Measurements from ENCODE around the gene COL4A2.

COL4A2 gene

DNA sequence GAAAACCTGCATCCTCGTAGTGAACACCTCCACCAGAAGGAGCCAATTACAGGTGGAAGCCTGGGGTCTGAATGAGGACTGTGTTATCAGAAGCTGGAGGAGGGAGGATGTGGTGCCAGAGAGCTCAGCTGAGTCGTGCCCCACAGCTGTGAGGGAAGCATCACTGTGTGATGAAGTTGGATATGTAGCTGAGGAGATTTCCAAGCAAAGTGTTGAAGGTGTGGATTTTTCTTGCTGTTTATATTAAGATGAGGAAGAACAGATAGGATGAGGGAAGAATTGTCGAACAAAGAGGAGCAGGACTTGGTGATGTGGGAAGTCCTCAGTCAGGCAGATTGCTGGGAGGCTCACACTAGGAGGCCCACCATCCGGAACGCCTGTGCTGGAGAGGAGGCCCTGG, 250.0 kb downstream of the COL4A2 start:
- Mint-ChIP-seq H3K4me1 (ENCODE audit: low read depth) (peaks cover 13% of the 10 kb centered on the region), H3K9me3 (no peaks in the 10 kb centered on the region), H3K27ac (no peak overlapping the region), H3K36me3 (ENCODE audit: low read depth) (peaks cover 2% of the 10 kb centered on the region), H3K4me3 (no peak overlapping the region), H3K27me3 (peaks cover 14% of the 10 kb centered on the region)
- DNase-seq, result no peak

DNA sequence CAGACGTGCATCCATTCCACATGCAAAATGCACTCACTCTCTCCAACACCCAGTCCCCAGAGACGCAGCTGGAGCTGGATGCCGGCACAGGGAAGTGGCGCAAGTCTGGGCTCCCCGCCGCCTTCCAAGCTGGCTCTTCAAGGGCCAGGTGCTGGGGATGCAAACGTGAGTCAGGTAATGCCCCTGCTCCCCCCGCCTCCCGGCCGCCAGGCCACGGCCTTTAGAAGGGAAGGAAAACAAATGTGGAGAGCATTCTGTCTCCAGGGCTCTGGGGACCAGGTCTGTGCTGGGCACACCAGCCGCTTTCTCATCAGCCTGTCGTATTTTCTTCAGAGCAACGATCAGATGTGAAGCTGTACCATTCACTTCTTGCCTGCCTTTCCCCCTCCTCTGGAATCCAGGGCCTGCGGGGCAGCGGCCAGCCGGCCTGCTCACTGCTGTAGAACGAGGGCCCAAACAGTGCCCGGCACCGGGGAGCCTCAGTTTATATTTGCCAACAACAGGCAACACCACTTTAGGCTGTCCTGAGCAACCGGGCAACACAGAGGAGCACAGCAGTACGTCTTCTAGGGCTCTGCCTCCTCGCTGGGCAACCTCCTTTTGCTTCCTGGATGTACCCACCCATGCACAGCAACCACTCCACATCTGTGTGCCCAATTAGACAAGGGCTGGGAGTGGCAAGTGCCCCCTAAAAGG, 250.7 kb downstream of the COL4A2 start:
- peaks cover 15% of the 10 kb centered on the region for H3K27me3 Mint-ChIP-seq
- H3K9me3 Mint-ChIP-seq, result no peaks in the 10 kb centered on the region
- H3K4me3 Mint-ChIP-seq, result no peak overlapping the region
- H3K4me1 Mint-ChIP-seq (ENCODE audit: low read depth), result peaks cover 19% of the 10 kb centered on the region
- peaks cover 2% of the 10 kb centered on the region for H3K36me3 Mint-ChIP-seq (ENCODE audit: low read depth)
- DNase-seq, result no peak
- H3K27ac Mint-ChIP-seq, result no peak overlapping the region

DNA sequence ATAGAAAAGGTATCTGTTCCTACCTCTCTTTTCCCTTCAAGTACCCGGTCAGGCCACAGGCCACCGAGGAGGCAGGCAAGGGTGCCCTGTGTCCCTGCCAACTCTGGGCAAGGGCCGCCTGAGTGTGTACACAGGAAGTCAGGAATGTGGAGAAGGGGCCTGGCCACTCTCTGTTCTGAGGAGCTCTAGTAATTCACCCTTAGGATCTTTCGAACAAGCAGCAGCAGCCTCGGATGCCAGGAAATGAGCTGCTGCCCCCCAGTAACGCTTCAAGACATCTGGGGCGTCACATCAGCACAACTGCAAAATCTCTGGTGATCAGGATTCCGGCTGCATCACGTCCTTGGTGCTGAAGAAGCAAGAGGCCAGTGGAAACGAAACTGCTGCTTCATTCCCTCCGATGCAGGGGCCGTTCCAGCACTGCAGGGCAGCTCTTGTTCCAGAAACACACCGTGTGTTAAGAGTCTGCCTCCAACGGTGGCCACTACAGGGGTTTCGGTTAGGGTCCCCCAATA, 252.4 kb downstream of the COL4A2 start:
- Mint-ChIP-seq H3K36me3 (ENCODE audit: low read depth) (peaks cover 2% of the 10 kb centered on the region), H3K4me1 (ENCODE audit: low read depth) (peaks cover 22% of the 10 kb centered on the region), H3K27ac (no peak overlapping the region), H3K4me3 (no peak overlapping the region), H3K27me3 (peaks cover 24% of the 10 kb centered on the region), H3K9me3 (no peaks in the 10 kb centered on the region)
- no peak for DNase-seq

DNA sequence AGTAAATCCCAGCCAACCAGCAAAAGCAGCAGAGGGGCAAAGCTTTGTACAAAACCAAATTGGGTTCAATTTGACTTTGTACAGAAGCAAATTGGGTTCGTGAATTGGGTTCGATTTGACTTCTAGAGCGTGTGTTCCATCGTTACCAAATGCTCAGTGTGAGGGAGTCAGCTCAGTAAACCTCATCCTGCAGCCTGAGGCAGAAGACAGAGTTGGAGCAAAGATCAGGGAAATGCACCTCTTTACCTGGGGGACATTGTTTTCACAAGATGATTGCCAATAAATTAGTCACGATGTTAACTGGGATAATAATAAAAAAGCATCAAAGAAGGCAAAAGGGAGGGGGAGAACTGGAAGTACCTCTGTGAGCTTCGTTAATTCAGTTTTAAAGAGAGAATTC, 252.9 kb downstream of the COL4A2 start:
- no peak overlapping the region for H3K4me3 Mint-ChIP-seq
- peaks cover 22% of the 10 kb centered on the region for H3K4me1 Mint-ChIP-seq (ENCODE audit: low read depth)
- no peak for DNase-seq
- peaks cover 29% of the 10 kb centered on the region for H3K27me3 Mint-ChIP-seq
- peaks cover 2% of the 10 kb centered on the region for H3K36me3 Mint-ChIP-seq (ENCODE audit: low read depth)
- H3K9me3 Mint-ChIP-seq, result no peaks in the 10 kb centered on the region
- no peak overlapping the region for H3K27ac Mint-ChIP-seq

DNA sequence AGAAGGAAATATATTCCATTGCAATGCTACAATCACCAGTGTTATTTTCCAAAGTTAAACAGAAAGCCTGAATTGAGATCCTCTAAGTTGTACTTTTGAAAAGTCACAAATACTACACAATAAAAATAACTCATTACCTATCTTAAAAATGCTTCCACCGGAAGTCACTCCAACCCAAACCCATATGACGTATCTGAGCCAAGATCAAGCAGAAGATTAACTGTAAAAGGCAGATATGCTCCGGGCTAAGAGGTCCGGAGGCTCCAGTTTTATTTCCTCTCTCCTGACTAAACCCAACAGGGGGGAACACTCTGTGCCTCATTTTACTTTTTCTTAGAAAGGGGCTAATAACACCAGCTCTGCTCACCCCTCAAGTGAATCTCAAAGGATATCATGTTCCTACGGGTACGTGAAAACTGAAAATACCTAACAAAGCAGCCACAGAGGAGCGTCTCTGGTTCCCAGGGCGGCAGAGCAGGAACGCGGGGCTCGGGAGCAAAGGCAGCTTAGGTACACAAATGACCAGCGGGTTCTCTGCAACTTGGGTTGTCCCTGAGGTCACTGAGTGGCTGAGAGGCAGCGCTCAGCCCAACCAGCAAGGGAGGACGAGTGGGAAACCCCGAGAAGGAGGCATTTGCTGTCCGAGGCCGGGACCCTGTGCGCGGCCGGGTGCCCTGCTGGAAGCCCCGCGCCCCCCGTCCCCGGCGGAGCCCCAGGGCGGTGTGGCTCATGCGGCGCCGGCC, 253.7 kb downstream of the COL4A2 start:
- Mint-ChIP-seq H3K4me1 (ENCODE audit: low read depth) (peaks cover 22% of the 10 kb centered on the region), H3K27ac (peak overlapping the region; percentile 9), H3K9me3 (no peaks in the 10 kb centered on the region), H3K4me3 (peak overlapping the region; percentile 68), H3K36me3 (ENCODE audit: low read depth) (peaks cover 2% of the 10 kb centered on the region), H3K27me3 (peaks cover 31% of the 10 kb centered on the region)
- DNase-seq, result no peak

DNA sequence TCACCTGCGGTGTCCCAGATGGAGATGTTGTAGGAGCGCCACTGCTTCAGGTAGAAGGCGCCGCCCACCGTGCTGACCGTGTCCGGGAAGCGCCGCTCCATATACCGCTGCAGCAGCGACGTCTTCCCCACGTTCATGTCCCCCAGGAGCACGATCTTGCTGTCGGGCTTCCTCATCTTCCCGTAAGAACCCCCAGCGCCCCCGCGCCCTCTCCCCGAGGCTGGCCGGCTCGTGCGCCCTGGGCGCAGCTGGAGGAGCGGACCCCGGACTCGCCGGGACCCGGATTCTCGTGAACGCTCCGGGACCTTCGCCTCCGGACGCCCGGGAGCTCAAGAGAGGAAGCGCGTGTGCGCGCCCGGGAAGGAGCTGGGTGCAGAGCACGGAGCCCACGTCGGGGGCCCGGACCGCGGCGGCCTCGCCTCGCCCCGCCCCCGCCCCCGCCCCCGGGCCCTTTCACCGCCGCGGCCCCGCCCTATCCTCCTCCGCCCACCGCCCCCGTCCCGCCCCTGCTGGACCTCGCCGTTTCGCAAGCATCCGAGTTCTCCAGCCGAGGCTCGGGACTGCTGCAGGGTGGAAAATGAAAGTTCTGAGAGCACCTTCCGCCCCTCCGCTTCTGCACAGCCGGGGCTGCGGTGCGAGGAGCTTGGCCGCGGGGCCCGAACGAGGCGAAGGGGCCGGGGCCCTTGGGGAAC, 254.4 kb downstream of the COL4A2 start, which contains the start of gene RAB20:
RAB20 (minus strand) TSS at position 379 of the 692 bp plus-strand sequence; CDS start at position 176, 203 bp downstream.
- H3K27me3 Mint-ChIP-seq, result peaks cover 31% of the 10 kb centered on the region
- peaks cover 22% of the 10 kb centered on the region for H3K4me1 Mint-ChIP-seq (ENCODE audit: low read depth)
- peaks cover 2% of the 10 kb centered on the region for H3K36me3 Mint-ChIP-seq (ENCODE audit: low read depth)
- peak within 1 kb of the TSS; percentile 89 for H3K27ac Mint-ChIP-seq
- DNase-seq, result peak; percentile 70
- peak within 1 kb of the TSS; percentile 86 for H3K4me3 Mint-ChIP-seq
- H3K9me3 Mint-ChIP-seq, result no peaks in the 10 kb centered on the region

DNA sequence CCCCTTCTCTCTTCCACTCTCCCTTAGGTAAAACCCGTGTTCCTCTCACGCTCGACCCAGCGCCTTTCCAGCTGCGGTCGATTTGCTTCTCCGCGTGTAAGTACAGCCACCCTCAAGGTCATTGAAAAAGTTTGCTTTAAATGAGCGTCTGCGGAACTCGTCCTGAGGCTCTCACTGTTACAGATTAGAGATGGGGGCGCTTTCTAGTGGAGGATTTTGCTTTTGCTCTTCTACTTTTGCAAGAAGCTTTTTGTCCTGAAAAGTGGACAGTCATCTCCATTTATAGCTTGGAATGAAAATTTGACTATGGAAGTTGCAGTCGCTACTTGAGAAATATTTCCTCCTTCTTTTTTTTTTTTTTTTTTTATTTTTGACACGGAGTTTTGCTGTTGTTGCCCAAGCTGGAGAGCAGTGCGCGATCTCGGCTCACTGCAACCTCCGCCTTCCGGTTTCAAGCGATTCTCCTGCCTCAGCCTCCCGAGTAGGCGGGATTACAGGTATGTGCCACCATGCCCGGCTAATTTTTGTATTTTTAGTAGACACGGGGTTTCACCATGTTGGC, 255.0 kb downstream of the COL4A2 start:
- Mint-ChIP-seq H3K4me1 (ENCODE audit: low read depth) (peaks cover 22% of the 10 kb centered on the region), H3K27me3 (peaks cover 31% of the 10 kb centered on the region), H3K27ac (peak overlapping the region; percentile 89), H3K9me3 (no peaks in the 10 kb centered on the region), H3K4me3 (peak overlapping the region; percentile 86), H3K36me3 (ENCODE audit: low read depth) (peaks cover 2% of the 10 kb centered on the region)
- DNase-seq, result no peak
